Duodenal mucosa (tissue), 2 donors: ENCODE measurements around the gene KRT4.

Source experiments
- H3K27ac ChIP-seq: one replicate; pipeline ENCODE4 v1.7.0; 2013; ENCODE audit warnings: low read depth, low read length
- H3K27me3 ChIP-seq, 2 donors: one replicate each; pipeline ENCODE4 v1.7.0; 2013; ENCODE audit warnings: low read length in 2 of 2, control low read depth in 1 of 2; ENCODE audit not compliant: insufficient read depth in 2 of 2, control insufficient read depth in 1 of 2
- H3K36me3 ChIP-seq, 2 donors: one replicate each; pipeline ENCODE4 v1.7.0; 2013; ENCODE audit warnings: low read length in 2 of 2, control low read depth in 1 of 2; ENCODE audit not compliant: insufficient read depth in 2 of 2, control insufficient read depth in 1 of 2
- H3K4me1 ChIP-seq, 2 donors: one replicate each; pipeline ENCODE4 v1.7.0; 2013; ENCODE audit warnings: low read length in 2 of 2, control low read depth in 1 of 2; ENCODE audit not compliant: insufficient read depth in 2 of 2, control insufficient read depth in 1 of 2
- H3K4me3 ChIP-seq, 2 donors: one replicate each; pipeline ENCODE4 v1.7.0; 2013; ENCODE audit warnings: low read length in 2 of 2, low read depth in 1 of 2
- H3K9ac ChIP-seq, 2 donors: one replicate each; pipeline ENCODE4 v1.7.0; 2013; ENCODE audit warnings: low read length in 2 of 2, low read depth in 1 of 2
- H3K9me3 ChIP-seq, 2 donors: one replicate each; pipeline ENCODE4 v1.7.0; 2013; ENCODE audit warnings: low read length in 2 of 2, control low read depth in 1 of 2; ENCODE audit not compliant: control insufficient read depth in 1 of 2

KRT4 gene

GRCh38 chr12:52821826-52822660 lies 8.1 kb upstream of the KRT4 start:
- peak overlapping the region in 1 of 2 donors; percentile 16 for H3K4me3 ChIP-seq
- no peaks in the 10 kb centered on the region for H3K9me3 ChIP-seq
- H3K27me3 ChIP-seq = no peaks in the 10 kb centered on the region
- no peak overlapping the region for H3K27ac ChIP-seq
- H3K9ac ChIP-seq = no peak overlapping the region
- H3K36me3 ChIP-seq = no peaks in the 10 kb centered on the region
- H3K4me1 ChIP-seq = peaks cover 7 to 14% of the 10 kb centered on the region in 2 donors

GRCh38 chr12:52821071-52821730 lies 7.3 kb upstream of the KRT4 start:
- H3K9me3 ChIP-seq = no peaks in the 10 kb centered on the region
- H3K27me3 ChIP-seq = no peaks in the 10 kb centered on the region
- no peaks in the 10 kb centered on the region for H3K36me3 ChIP-seq
- no peak overlapping the region for H3K4me3 ChIP-seq
- peaks cover 7 to 14% of the 10 kb centered on the region in 2 donors for H3K4me1 ChIP-seq
- no peak overlapping the region for H3K9ac ChIP-seq
- H3K27ac ChIP-seq = no peak overlapping the region

- Histone ChIP-seq H3K36me3 (no peaks in the 10 kb centered on the region), H3K27ac (no peak overlapping the region), H3K4me3 (no peak overlapping the region), H3K4me1 (peaks cover 7 to 14% of the 10 kb centered on the region in 2 donors), H3K27me3 (no peaks in the 10 kb centered on the region), H3K9me3 (no peaks in the 10 kb centered on the region), H3K9ac (no peak overlapping the region)
Observed at GRCh38 chr12:52820521-52820920, 6.6 kb upstream of the KRT4 start.

- H3K27ac ChIP-seq = no peak overlapping the region
- no peaks in the 10 kb centered on the region for H3K9me3 ChIP-seq
- peaks cover 7 to 14% of the 10 kb centered on the region in 2 donors for H3K4me1 ChIP-seq
- no peak overlapping the region for H3K4me3 ChIP-seq
- H3K9ac ChIP-seq = no peak overlapping the region
- H3K27me3 ChIP-seq = no peaks in the 10 kb centered on the region
- H3K36me3 ChIP-seq = no peaks in the 10 kb centered on the region
Observed at GRCh38 chr12:52819731-52820510, 6.0 kb upstream of the KRT4 start.

- no peaks in the 10 kb centered on the region for H3K36me3 ChIP-seq
- no peak overlapping the region for H3K9ac ChIP-seq
- H3K27me3 ChIP-seq = no peaks in the 10 kb centered on the region
- H3K9me3 ChIP-seq = no peaks in the 10 kb centered on the region
- H3K4me3 ChIP-seq = no peak overlapping the region
- H3K4me1 ChIP-seq = peaks cover 7 to 14% of the 10 kb centered on the region in 2 donors
- H3K27ac ChIP-seq = no peak overlapping the region
Observed at GRCh38 chr12:52818887-52819420, 5.0 kb upstream of the KRT4 start.

GRCh38 chr12:52818388-52818787 lies 4.5 kb upstream of the KRT4 start:
- H3K4me3 ChIP-seq = no peak overlapping the region
- H3K9me3 ChIP-seq = no peaks in the 10 kb centered on the region
- H3K27ac ChIP-seq = no peak overlapping the region
- no peaks in the 10 kb centered on the region for H3K36me3 ChIP-seq
- H3K27me3 ChIP-seq = no peaks in the 10 kb centered on the region
- H3K4me1 ChIP-seq = peaks cover 7 to 14% of the 10 kb centered on the region in 2 donors
- H3K9ac ChIP-seq = no peak overlapping the region

GRCh38 chr12:52817699-52818238 lies 3.9 kb upstream of the KRT4 start:
- no peaks in the 10 kb centered on the region for H3K36me3 ChIP-seq
- H3K9ac ChIP-seq = no peak overlapping the region
- peaks cover 7 to 14% of the 10 kb centered on the region in 2 donors for H3K4me1 ChIP-seq
- H3K27ac ChIP-seq = no peak overlapping the region
- H3K9me3 ChIP-seq = no peaks in the 10 kb centered on the region
- no peak overlapping the region for H3K4me3 ChIP-seq
- H3K27me3 ChIP-seq = no peaks in the 10 kb centered on the region

GRCh38 chr12:52817003-52817698 lies 3.2 kb upstream of the KRT4 start:
- no peak overlapping the region for H3K9ac ChIP-seq
- no peaks in the 10 kb centered on the region for H3K27me3 ChIP-seq
- no peak overlapping the region for H3K27ac ChIP-seq
- no peak overlapping the region for H3K4me3 ChIP-seq
- H3K9me3 ChIP-seq = no peaks in the 10 kb centered on the region
- H3K36me3 ChIP-seq = no peaks in the 10 kb centered on the region
- peaks cover 3 to 8% of the 10 kb centered on the region in 2 donors for H3K4me1 ChIP-seq

- Histone ChIP-seq H3K4me1 (no peaks in the 10 kb centered on the region), H3K9ac (no peak overlapping the region), H3K4me3 (no peak overlapping the region), H3K36me3 (no peaks in the 10 kb centered on the region), H3K27me3 (no peaks in the 10 kb centered on the region), H3K9me3 (no peaks in the 10 kb centered on the region), H3K27ac (no peak overlapping the region)
Observed at GRCh38 chr12:52815676-52816588, 2.0 kb upstream of the KRT4 start.
